Endothelial cell (in vitro differentiated cells): ENCODE measurements around the gene TRPM2. TPM values are rescaled to one million over a fixed set of nuclear protein-coding genes. Genes with fewer than 3 reads are reported as not detected.

Experiments
- DNase-seq: peaks from one replicate; pipeline ENCODE4 v3.0.0; 2021; ENCODE audit warnings: low spot score
- H3K27ac Mint-ChIP-seq: one replicate; pipeline ENCODE4 v1.8.0; 2021; ENCODE audit warnings: mixed read lengths, inconsistent platforms; ENCODE audit not compliant: unreplicated experiment
- H3K27me3 Mint-ChIP-seq: one replicate; pipeline ENCODE4 v1.8.0; 2021; ENCODE audit warnings: mild to moderate bottlenecking, moderate library complexity, mixed read lengths, inconsistent platforms; ENCODE audit not compliant: unreplicated experiment
- H3K36me3 Mint-ChIP-seq: one replicate; pipeline ENCODE4 v1.8.0; 2021; ENCODE audit warnings: mild to moderate bottlenecking, low read depth, mixed read lengths, inconsistent platforms; ENCODE audit not compliant: unreplicated experiment
- H3K4me1 Mint-ChIP-seq: one replicate; pipeline ENCODE4 v1.8.0; 2021; ENCODE audit warnings: mild to moderate bottlenecking, mixed read lengths, inconsistent platforms; ENCODE audit not compliant: unreplicated experiment
- H3K4me3 Mint-ChIP-seq: one replicate; pipeline ENCODE4 v1.8.0; 2021; ENCODE audit warnings: mild to moderate bottlenecking, mixed read lengths, inconsistent platforms; ENCODE audit not compliant: unreplicated experiment
- H3K9me3 Mint-ChIP-seq: one replicate; pipeline ENCODE4 v1.8.0; 2021; ENCODE audit warnings: mixed read lengths, inconsistent platforms; ENCODE audit not compliant: unreplicated experiment
- total RNA-seq: library from RNA; stranded (reverse); fragmentation: NEBNext Ultra II Directional; extraction: Animal tissue kit (Norgen Biotek cat#: 25700); gene quantifications from one replicate; pipeline ENCODE4 v1.2.1, GENCODE V29; 2021; ENCODE audit not compliant: unreplicated experiment
- TF ChIP-seq, protein P1 (sequence below): fragments of 200-600 bp; sonication (generic); IDR thresholded peaks from one replicate; pipeline ENCODE4 v1.5.0; 2021; ENCODE audit warnings: antibody characterized with exemption; ENCODE audit not compliant: unreplicated experiment

The TRPM2 gene
- total RNA-seq, 1 donor from 2014 or later: 0.15 TPM

GRCh38 chr21:44421901-44422840 is 68.8 kb downstream of the TRPM2 start:
- Mint-ChIP-seq H3K27me3 (peaks cover 1% of the 10 kb centered on the region), H3K9me3 (peaks cover 5% of the 10 kb centered on the region), H3K36me3 (peaks cover 8% of the 10 kb centered on the region), H3K4me1 (no peaks in the 10 kb centered on the region), H3K4me3 (no peak overlapping the region), H3K27ac (no peak overlapping the region)
- DNase-seq: no peak
- TF ChIP-seq, protein P1, sequence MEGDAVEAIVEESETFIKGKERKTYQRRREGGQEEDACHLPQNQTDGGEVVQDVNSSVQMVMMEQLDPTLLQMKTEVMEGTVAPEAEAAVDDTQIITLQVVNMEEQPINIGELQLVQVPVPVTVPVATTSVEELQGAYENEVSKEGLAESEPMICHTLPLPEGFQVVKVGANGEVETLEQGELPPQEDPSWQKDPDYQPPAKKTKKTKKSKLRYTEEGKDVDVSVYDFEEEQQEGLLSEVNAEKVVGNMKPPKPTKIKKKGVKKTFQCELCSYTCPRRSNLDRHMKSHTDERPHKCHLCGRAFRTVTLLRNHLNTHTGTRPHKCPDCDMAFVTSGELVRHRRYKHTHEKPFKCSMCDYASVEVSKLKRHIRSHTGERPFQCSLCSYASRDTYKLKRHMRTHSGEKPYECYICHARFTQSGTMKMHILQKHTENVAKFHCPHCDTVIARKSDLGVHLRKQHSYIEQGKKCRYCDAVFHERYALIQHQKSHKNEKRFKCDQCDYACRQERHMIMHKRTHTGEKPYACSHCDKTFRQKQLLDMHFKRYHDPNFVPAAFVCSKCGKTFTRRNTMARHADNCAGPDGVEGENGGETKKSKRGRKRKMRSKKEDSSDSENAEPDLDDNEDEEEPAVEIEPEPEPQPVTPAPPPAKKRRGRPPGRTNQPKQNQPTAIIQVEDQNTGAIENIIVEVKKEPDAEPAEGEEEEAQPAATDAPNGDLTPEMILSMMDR: no peak

GRCh38 chr21:44423312-44423821 is 69.9 kb downstream of the TRPM2 start:
- peaks cover 1% of the 10 kb centered on the region for H3K27me3 Mint-ChIP-seq
- peaks cover 8% of the 10 kb centered on the region for H3K36me3 Mint-ChIP-seq
- peaks cover 5% of the 10 kb centered on the region for H3K9me3 Mint-ChIP-seq
- TF ChIP-seq, protein P1: no peak
- no peak overlapping the region for H3K4me3 Mint-ChIP-seq
- DNase-seq: peak; percentile 1
- H3K4me1 Mint-ChIP-seq: no peaks in the 10 kb centered on the region
- no peak overlapping the region for H3K27ac Mint-ChIP-seq

- Mint-ChIP-seq H3K36me3 (peaks cover 8% of the 10 kb centered on the region), H3K27me3 (peaks cover 1% of the 10 kb centered on the region), H3K4me3 (no peak overlapping the region), H3K9me3 (peaks cover 5% of the 10 kb centered on the region), H3K4me1 (no peaks in the 10 kb centered on the region), H3K27ac (no peak overlapping the region)
- no peak for DNase-seq
- TF ChIP-seq, protein P1: no peak
These were observed 70.7 kb downstream of the TRPM2 start for GRCh38 chr21:44423941-44424607.

GRCh38 chr21:44424608-44425306 is 71.3 kb downstream of the TRPM2 start:
- H3K27ac Mint-ChIP-seq: no peak overlapping the region
- no peaks in the 10 kb centered on the region for H3K27me3 Mint-ChIP-seq
- H3K9me3 Mint-ChIP-seq: no peaks in the 10 kb centered on the region
- no peak overlapping the region for H3K4me3 Mint-ChIP-seq
- no peak for DNase-seq
- TF ChIP-seq, protein P1: no peak
- H3K36me3 Mint-ChIP-seq: peaks cover 1% of the 10 kb centered on the region
- H3K4me1 Mint-ChIP-seq: no peaks in the 10 kb centered on the region
